Astrocyte (in vitro differentiated cells and primary cell): Measurements from ENCODE around the gene KIF1A. TPM values are rescaled to one million over a fixed set of nuclear protein-coding genes. Genes with fewer than 3 reads are reported as not detected.
A peak's percentile ranks its signal among the peaks of the same experiment; 100 is the strongest.

Experiments used
- DNase-seq: peaks from one replicate; pipeline ENCODE4 v3.0.0-alpha.2; 2010; ENCODE audit warnings: low read depth
- FAIRE-seq: peaks from 2 replicates; lab custom pipeline; 2011; peaks lifted over from hg19 to GRCh38; lab: Jason Lieb, UNC
- H2AFZ ChIP-seq: 2 replicates; pipeline ENCODE4 v1.6.0; 2012; ENCODE audit warnings: low read depth, low read length, inconsistent platforms
- H3K27ac ChIP-seq: 2 replicates; pipeline ENCODE4 v1.5.1; 2011; ENCODE audit warnings: low read depth, low read length, inconsistent platforms
- H3K27me3 ChIP-seq: 2 replicates; pipeline ENCODE4 v1.6.0; 2011; ENCODE audit warnings: low read length, inconsistent platforms; ENCODE audit not compliant: insufficient read depth
- H3K36me3 ChIP-seq: 2 replicates; pipeline ENCODE4 v1.5.1; 2011; ENCODE audit warnings: low read length, inconsistent platforms; ENCODE audit not compliant: insufficient read depth
- H3K4me1 ChIP-seq: 2 replicates; pipeline ENCODE4 v1.5.1; 2011; ENCODE audit warnings: low read length, inconsistent platforms; ENCODE audit not compliant: insufficient read depth
- H3K4me2 ChIP-seq: 2 replicates; pipeline ENCODE4 v1.6.0; 2012; ENCODE audit warnings: low read length, inconsistent platforms
- H3K4me3 ChIP-seq: 2 replicates; pipeline ENCODE4 v1.5.1; 2011; ENCODE audit warnings: low read depth, mild to moderate bottlenecking, low read length, inconsistent platforms; ENCODE audit not compliant: insufficient read depth
- H3K79me2 ChIP-seq: 2 replicates; pipeline ENCODE4 v1.6.0; 2012; ENCODE audit warnings: mild to moderate bottlenecking, low read length, inconsistent platforms; ENCODE audit not compliant: insufficient read depth
- H3K9ac ChIP-seq: 2 replicates; pipeline ENCODE4 v1.6.0; 2012; ENCODE audit warnings: mild to moderate bottlenecking, low read length, inconsistent platforms
- H3K9me3 ChIP-seq: 2 replicates; pipeline ENCODE4 v1.5.1; 2012; ENCODE audit warnings: low read depth, mild to moderate bottlenecking, low read length, inconsistent platforms; ENCODE audit not compliant: insufficient read depth
- H4K20me1 ChIP-seq: 2 replicates; pipeline ENCODE4 v1.6.0; 2012; ENCODE audit warnings: low read length, inconsistent platforms; ENCODE audit not compliant: insufficient read depth
- H3K27ac Mint-ChIP-seq: one replicate; pipeline ENCODE4 v1.8.0; 2021; ENCODE audit warnings: mild to moderate bottlenecking, mixed read lengths; ENCODE audit not compliant: unreplicated experiment
- H3K27me3 Mint-ChIP-seq: one replicate; pipeline ENCODE4 v1.8.0; 2021; ENCODE audit warnings: low read depth, mixed read lengths; ENCODE audit not compliant: unreplicated experiment
- H3K36me3 Mint-ChIP-seq: one replicate; pipeline ENCODE4 v1.8.0; 2021; ENCODE audit warnings: low read depth, mixed read lengths; ENCODE audit not compliant: unreplicated experiment
- H3K4me1 Mint-ChIP-seq: one replicate; pipeline ENCODE4 v1.8.0; 2021; ENCODE audit warnings: low read depth, mixed read lengths; ENCODE audit not compliant: unreplicated experiment
- H3K4me3 Mint-ChIP-seq: one replicate; pipeline ENCODE4 v1.8.0; 2021; ENCODE audit warnings: mild to moderate bottlenecking, moderate library complexity, mixed read lengths; ENCODE audit not compliant: unreplicated experiment
- H3K9me3 Mint-ChIP-seq: one replicate; pipeline ENCODE4 v1.8.0; 2021; ENCODE audit warnings: mild to moderate bottlenecking, mixed read lengths; ENCODE audit not compliant: unreplicated experiment
- EZH2 ChIP-seq: IDR thresholded peaks from 2 replicates; pipeline ENCODE4 v1.6.1; 2012; ENCODE audit warnings: mild to moderate bottlenecking, low read length, inconsistent platforms; ENCODE audit not compliant: insufficient read depth
- total RNA-seq: library from RNA; stranded (reverse); gene quantifications from 2 replicates; pipeline ENCODE4 v1.2.1, GENCODE V29; 2021
- TF ChIP-seq, protein P1 (sequence below): IDR thresholded peaks from 2 replicates; pipeline ENCODE4 v1.5.1; 2011; ENCODE audit warnings: low read depth, mild to moderate bottlenecking, inconsistent platforms, low read length, moderate library complexity; ENCODE audit not compliant: insufficient read depth

The KIF1A gene
- total RNA-seq, 1 donor from 2014 or later = 51.2 TPM

DNA sequence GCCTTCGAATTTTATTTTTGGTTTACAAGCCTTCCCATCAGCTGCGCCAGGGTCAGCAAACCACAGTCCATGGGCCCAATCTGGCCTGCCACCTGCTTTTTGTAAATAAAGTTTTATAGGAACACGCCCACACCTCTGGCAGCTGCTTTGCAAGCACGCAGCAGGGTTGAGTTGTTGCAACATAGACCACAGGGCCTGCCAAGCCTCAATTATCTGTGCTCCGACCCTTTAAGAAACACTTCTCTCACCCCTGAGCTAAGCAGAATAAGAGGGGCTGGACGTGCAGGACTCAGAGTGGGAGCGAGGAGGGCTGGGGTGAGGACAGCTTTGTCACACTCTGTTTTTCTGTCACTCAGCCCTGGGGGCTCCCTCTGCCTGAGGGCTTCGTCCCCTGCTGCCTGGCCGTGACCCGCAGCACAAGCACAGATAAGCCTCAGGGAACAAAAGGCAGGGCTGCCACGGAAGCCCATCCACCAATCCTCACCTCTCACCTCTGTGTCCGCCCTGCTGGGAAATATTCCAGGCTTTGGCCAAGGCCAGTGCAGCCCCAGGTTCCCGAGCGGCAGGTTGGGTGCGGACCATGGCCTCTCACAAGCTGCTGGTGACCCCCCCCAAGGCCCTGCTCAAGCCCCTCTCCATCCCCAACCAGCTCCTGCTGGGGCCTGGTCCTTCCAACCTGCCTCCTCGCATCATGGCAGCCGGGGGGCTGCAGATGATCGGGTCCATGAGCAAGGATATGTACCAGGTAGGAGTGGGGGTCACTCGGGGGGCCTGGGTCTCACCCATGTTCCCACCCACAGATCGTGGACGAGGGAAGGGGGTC is 48.5 kb upstream of the KIF1A start, which contains the start of gene AGXT:
AGXT (plus strand) TSS at position 539 of the 823 bp plus-strand sequence; CDS start at position 581, 42 bp downstream.
- H2AFZ ChIP-seq = no peak within 1 kb of the TSS
- H3K4me3 Mint-ChIP-seq = no peak within 1 kb of the TSS
- peaks cover 15% of the 10 kb centered on the region for H3K27me3 ChIP-seq
- no peak within 1 kb of the TSS for H3K4me3 ChIP-seq
- no peak within 1 kb of the TSS for H3K27ac ChIP-seq
- H3K9me3 Mint-ChIP-seq = no peaks in the 10 kb centered on the region
- FAIRE-seq (no peak), DNase-seq (peak; percentile 6)
- no peaks in the 10 kb centered on the region for H3K4me1 ChIP-seq
- H3K4me2 ChIP-seq = no peak within 1 kb of the TSS
- H3K9me3 ChIP-seq = no peaks in the 10 kb centered on the region
- H4K20me1 ChIP-seq = no peaks in the 10 kb centered on the region
- no peaks in the 10 kb centered on the region for H3K36me3 ChIP-seq
- no peak within 1 kb of the TSS for H3K27ac Mint-ChIP-seq
- H3K4me1 Mint-ChIP-seq = no peaks in the 10 kb centered on the region
- H3K36me3 Mint-ChIP-seq = no peaks in the 10 kb centered on the region
- no peaks in the 10 kb centered on the region for H3K79me2 ChIP-seq
- TF ChIP-seq, protein P1, sequence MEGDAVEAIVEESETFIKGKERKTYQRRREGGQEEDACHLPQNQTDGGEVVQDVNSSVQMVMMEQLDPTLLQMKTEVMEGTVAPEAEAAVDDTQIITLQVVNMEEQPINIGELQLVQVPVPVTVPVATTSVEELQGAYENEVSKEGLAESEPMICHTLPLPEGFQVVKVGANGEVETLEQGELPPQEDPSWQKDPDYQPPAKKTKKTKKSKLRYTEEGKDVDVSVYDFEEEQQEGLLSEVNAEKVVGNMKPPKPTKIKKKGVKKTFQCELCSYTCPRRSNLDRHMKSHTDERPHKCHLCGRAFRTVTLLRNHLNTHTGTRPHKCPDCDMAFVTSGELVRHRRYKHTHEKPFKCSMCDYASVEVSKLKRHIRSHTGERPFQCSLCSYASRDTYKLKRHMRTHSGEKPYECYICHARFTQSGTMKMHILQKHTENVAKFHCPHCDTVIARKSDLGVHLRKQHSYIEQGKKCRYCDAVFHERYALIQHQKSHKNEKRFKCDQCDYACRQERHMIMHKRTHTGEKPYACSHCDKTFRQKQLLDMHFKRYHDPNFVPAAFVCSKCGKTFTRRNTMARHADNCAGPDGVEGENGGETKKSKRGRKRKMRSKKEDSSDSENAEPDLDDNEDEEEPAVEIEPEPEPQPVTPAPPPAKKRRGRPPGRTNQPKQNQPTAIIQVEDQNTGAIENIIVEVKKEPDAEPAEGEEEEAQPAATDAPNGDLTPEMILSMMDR = no peak
- TF ChIP-seq EZH2 = no peak
- H3K9ac ChIP-seq = no peak within 1 kb of the TSS
- H3K27me3 Mint-ChIP-seq = peaks cover 71% of the 10 kb centered on the region

DNA sequence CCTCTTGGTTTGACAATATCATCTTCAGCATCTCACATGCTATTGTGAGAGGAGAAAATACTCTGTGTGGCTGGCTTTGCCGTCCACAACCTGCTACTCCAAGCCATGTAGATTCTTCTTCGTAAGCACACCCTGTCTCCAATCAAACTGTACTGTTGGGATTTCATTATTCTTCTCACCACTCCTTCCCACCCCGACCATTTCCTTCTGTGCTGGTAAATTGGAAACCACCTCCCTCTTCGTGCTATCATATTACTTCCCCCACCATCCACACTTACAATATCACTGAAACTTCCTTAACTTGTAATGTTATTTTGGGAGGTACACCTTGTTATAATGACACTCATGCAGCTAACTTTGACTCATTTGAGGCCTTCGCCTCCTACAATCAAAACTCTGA is 45.4 kb upstream of the KIF1A start:
- no peaks in the 10 kb centered on the region for H3K36me3 Mint-ChIP-seq
- Histone ChIP-seq H3K4me3 (no peak overlapping the region), H3K9ac (no peak overlapping the region), H3K79me2 (no peaks in the 10 kb centered on the region), H3K27ac (no peak overlapping the region), H3K36me3 (no peaks in the 10 kb centered on the region), H2AFZ (no peak overlapping the region), H3K27me3 (peaks cover 24% of the 10 kb centered on the region), H3K9me3 (no peaks in the 10 kb centered on the region), H3K4me2 (no peak overlapping the region), H4K20me1 (no peaks in the 10 kb centered on the region), H3K4me1 (no peaks in the 10 kb centered on the region)
- FAIRE-seq = no peak
- H3K4me3 Mint-ChIP-seq = no peak overlapping the region
- no peak for TF ChIP-seq EZH2
- TF ChIP-seq, protein P1 = no peak
- H3K27me3 Mint-ChIP-seq = peaks cover 68% of the 10 kb centered on the region
- no peaks in the 10 kb centered on the region for H3K9me3 Mint-ChIP-seq
- H3K27ac Mint-ChIP-seq = no peak overlapping the region
- H3K4me1 Mint-ChIP-seq = no peaks in the 10 kb centered on the region
- no peak for DNase-seq

DNA sequence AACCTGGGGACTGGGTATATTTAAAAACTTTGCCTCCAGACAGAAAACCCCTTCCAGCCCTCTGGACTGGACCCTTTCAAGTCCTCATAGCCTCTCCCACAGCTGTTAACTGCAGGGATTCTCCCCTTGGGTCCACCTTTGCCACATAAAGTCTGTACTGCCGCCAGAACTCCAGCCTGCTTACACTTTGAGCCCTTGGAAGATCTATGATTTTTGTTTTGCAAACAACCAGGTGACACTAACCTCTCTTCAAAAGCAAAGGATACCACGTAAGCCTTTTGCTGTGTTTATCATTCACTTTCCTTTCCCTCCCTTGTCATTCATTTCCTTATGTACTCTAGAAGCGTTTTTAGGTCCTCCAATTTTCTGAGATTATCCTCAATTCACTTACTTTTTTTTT is 44.5 kb upstream of the KIF1A start:
- FAIRE-seq (no peak), DNase-seq (no peak)
- H3K36me3 Mint-ChIP-seq = no peaks in the 10 kb centered on the region
- Histone ChIP-seq H3K9ac (no peak overlapping the region), H3K79me2 (no peaks in the 10 kb centered on the region), H3K27me3 (peaks cover 25% of the 10 kb centered on the region), H2AFZ (no peak overlapping the region), H3K27ac (no peak overlapping the region), H4K20me1 (no peaks in the 10 kb centered on the region), H3K4me1 (no peaks in the 10 kb centered on the region), H3K4me2 (no peak overlapping the region), H3K4me3 (no peak overlapping the region), H3K9me3 (no peaks in the 10 kb centered on the region), H3K36me3 (no peaks in the 10 kb centered on the region)
- no peak overlapping the region for H3K27ac Mint-ChIP-seq
- H3K9me3 Mint-ChIP-seq = no peaks in the 10 kb centered on the region
- H3K4me3 Mint-ChIP-seq = no peak overlapping the region
- no peak for TF ChIP-seq EZH2
- H3K27me3 Mint-ChIP-seq = peaks cover 66% of the 10 kb centered on the region
- no peaks in the 10 kb centered on the region for H3K4me1 Mint-ChIP-seq
